Left lung (tissue), 10 donors: ENCODE data around the gene PID1. TPM values are rescaled to one million over a fixed set of nuclear protein-coding genes. Genes with fewer than 3 reads are reported as not detected.

Experiments
- ATAC-seq: fragments of 200-7000 bp; cut with Tn5 transposase; one replicate; pipeline ENCODE4 v1.9.1; 2020; ENCODE audit warnings: moderate library complexity
- DNase-seq, 4 donors: peaks; one replicate each; pipeline ENCODE4 v3.0.0-alpha.2; 2013 to 2020
- H3K27ac ChIP-seq, 2 donors: fragments of 200-600 bp; sonication (generic) in 1 of 2; one replicate each; pipeline versions ENCODE4 v1.5.0 to v1.8.0; 2020 to 2021
- H3K27me3 ChIP-seq, 2 donors: fragments of 200-600 bp; sonication (generic) in 1 of 2; one replicate each; pipeline versions ENCODE4 v1.5.0 to v1.8.0; 2020 to 2021
- H3K36me3 ChIP-seq, 2 donors: fragments of 200-600 bp; sonication (generic) in 1 of 2; one replicate each; pipeline versions ENCODE4 v1.5.0 to v1.8.0; 2020 to 2021
- H3K4me1 ChIP-seq, 2 donors: fragments of 200-600 bp; one replicate each; pipeline ENCODE4 v1.8.0; 2021
- H3K4me3 ChIP-seq, 2 donors: fragments of 200-600 bp; sonication (generic) in 1 of 2; one replicate each; pipeline versions ENCODE4 v1.5.0 to v1.8.0; 2020 to 2021; ENCODE audit warnings: mild to moderate bottlenecking in 1 of 2
- H3K9me3 ChIP-seq, 2 donors: fragments of 200-600 bp; sonication (generic) in 1 of 2; one replicate each; pipeline versions ENCODE4 v1.5.0 to v1.8.0; 2020 to 2021
- CTCF ChIP-seq, 2 donors: fragments of 200-600 bp; sonication (generic) in 1 of 2; IDR thresholded peaks; one replicate each; pipeline versions ENCODE4 v1.5.0 to v1.8.0; 2021; ENCODE audit warnings: antibody characterized with exemption in 2 of 2
- intact Hi-C, 2 donors: fragments of 100-400 bp; cut with DNase I; formaldehyde crosslinking; loops; one replicate each; pipeline versions ENCODE4 v1.11.2 to v1.14.2; 2022
- polyA plus RNA-seq, 6 donors: library from polyadenylated mRNA; unstranded; fragments of 120-200 nt; gene quantifications; one replicate each; pipeline ENCODE4 v1.2.1, GENCODE V29; 2013; ENCODE audit not compliant: insufficient read length in 6 of 6
- total RNA-seq, 2 donors: library from RNA; stranded (reverse); fragmentation: NEBNext Ultra II Directional; extraction: Animal tissue kit (Norgen Biotek cat#: 25700); gene quantifications; one replicate each; pipeline ENCODE4 v1.2.1, GENCODE V29; 2021
- donor health status: DM: no; HTN: yes; CAD: no.
- donor health status: DM: no; HTN: no; CAD: no.

Gene PID1
- total and polyA plus RNA-seq, 8 donors, result 19.7 to 47.8 (median 27.4) TPM

DNA sequence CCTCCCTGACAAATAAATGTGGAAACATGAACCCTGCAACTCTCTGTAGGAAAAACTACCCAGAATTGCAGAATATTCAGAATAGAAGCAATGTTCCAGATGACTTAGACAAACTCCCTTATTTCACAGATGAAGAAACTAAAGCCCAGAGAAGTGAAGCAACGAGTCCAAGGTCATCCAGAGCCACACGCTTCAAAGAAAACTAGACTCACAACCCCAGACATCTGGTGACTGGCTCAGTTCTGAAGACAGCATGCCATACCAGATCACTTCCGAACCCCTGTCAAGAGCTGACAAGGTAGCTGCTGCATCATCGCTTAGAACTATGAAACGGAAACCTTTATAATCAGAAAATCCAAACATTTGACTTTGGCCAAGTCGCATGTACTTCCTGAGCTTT lies 101.3 kb downstream of the PID1 start:
- H3K4me3 ChIP-seq, result no peak overlapping the region
- H3K27me3 ChIP-seq, result no peaks in the 10 kb centered on the region
- H3K4me1 ChIP-seq, result peaks cover 0 to 3% of the 10 kb centered on the region in 2 donors
- ATAC-seq (no peak), DNase-seq (no peak)
- no peak overlapping the region for H3K27ac ChIP-seq
- intact Hi-C loops, result no loop called here
- TF ChIP-seq CTCF (IDR thresholded peaks at IDR 0.05), result no peak
- no peaks in the 10 kb centered on the region for H3K36me3 ChIP-seq
- H3K9me3 ChIP-seq, result peaks cover 0 to 5% of the 10 kb centered on the region in 2 donors

- Histone ChIP-seq H3K4me3 (no peak overlapping the region), H3K4me1 (no peaks in the 10 kb centered on the region), H3K27ac (no peak overlapping the region), H3K27me3 (no peaks in the 10 kb centered on the region), H3K36me3 (no peaks in the 10 kb centered on the region), H3K9me3 (no peaks in the 10 kb centered on the region)
- no peak for TF ChIP-seq CTCF (IDR thresholded peaks at IDR 0.05)
- ATAC-seq, result peak; percentile 68
- intact Hi-C loops, result no loop called here
- DNase-seq, result no peak
Observed at GRCh38 chr2:229164545-229165249, 106.4 kb downstream of the PID1 start.

DNA sequence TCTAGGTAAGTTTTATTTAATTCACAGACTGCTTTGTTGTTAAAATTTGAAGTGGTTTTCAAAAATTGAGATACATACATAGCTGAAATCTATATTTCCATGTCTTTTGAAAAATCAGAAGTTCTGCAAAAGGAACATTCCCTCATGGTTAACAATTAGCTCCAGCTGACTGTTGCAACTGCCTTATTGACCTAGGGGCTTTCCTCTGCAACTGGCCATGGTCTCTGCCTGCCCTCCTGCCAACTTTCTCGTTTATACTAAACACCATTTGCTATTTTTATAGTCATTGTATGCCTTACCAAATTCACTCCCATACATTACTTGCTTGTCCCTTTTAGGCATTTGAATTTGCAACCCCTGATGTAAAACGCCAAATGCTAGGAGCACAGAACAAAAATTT lies 107.2 kb downstream of the PID1 start:
- no peaks in the 10 kb centered on the region for H3K27me3 ChIP-seq
- H3K4me1 ChIP-seq, result no peaks in the 10 kb centered on the region
- DNase-seq (no peak), ATAC-seq (no peak)
- no peak overlapping the region for H3K27ac ChIP-seq
- H3K4me3 ChIP-seq, result no peak overlapping the region
- H3K9me3 ChIP-seq, result no peaks in the 10 kb centered on the region
- TF ChIP-seq CTCF (IDR thresholded peaks at IDR 0.05), result no peak
- H3K36me3 ChIP-seq, result no peaks in the 10 kb centered on the region
- intact Hi-C loops, result no loop called here

DNA sequence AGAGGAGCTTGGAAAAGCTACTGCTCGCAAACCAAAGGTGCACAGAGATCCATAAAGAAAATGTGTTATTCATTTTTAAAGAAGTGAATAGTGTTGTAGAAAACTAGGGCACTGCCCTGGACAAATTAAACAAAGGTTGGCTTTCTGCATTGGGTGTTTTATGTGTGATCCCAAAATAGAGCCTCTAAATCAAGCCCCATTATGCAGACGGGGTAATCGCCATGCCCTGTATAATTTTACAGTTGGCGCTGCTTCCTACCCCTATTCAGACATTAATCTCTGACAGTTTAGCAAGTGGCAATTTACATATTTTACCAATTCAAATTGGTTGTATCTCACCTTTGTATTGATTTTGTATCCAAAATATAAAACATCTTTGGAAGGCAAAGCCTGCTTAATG lies 109.1 kb downstream of the PID1 start:
- Histone ChIP-seq H3K4me3 (no peak overlapping the region), H3K9me3 (no peaks in the 10 kb centered on the region), H3K36me3 (no peaks in the 10 kb centered on the region), H3K4me1 (no peaks in the 10 kb centered on the region), H3K27me3 (no peaks in the 10 kb centered on the region), H3K27ac (no peak overlapping the region)
- DNase-seq, result no peak
- no peak for ATAC-seq
- TF ChIP-seq CTCF (IDR thresholded peaks at IDR 0.05), result no peak
- intact Hi-C loops, result no loop called here

DNA sequence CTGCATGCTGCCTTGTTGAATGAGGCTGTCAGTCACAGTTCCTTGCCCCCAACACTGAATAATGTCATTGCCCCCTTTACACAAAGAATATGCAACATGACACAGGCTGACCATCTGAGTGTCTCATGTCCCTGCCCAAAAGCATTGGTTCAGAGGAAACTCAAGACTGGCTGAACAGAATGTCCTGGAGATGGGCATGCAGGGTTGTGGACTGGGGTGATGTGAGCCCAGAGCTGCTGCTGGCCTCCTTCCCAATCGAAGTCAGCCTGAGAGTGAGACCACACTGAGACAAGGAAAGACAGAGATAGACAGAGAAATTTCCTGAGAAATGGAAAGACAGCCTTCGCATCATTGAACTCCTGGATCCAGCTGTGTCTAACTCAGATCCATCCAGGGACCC lies 110.1 kb downstream of the PID1 start:
- intact Hi-C loops, result no loop called here
- DNase-seq (no peak), ATAC-seq (no peak)
- Histone ChIP-seq H3K4me3 (no peak overlapping the region), H3K9me3 (no peaks in the 10 kb centered on the region), H3K27ac (no peak overlapping the region), H3K36me3 (no peaks in the 10 kb centered on the region), H3K27me3 (no peaks in the 10 kb centered on the region), H3K4me1 (no peaks in the 10 kb centered on the region)
- no peak for TF ChIP-seq CTCF (IDR thresholded peaks at IDR 0.05)
